BLaER1 treated with 17β-estradiol and CSF1 and Interleukin-3, amounts not matched to agents 10 nM and 100 nM (cell line): ENCODE measurements around the gene ITFG1.
"Not testable (repeated sequence)": the region's sequence is repeated elsewhere in the genome, so short reads cannot be mapped to it uniquely, and the experiment has no call there.

Source experiments
- H3K27ac ChIP-seq, 11 experiments: shearing (Covaris generic); formaldehyde crosslinking; 2 replicates each; pipeline ENCODE4 v1.8.1; 2022
- H3K27me3 ChIP-seq, 11 experiments: shearing (Covaris generic); formaldehyde crosslinking; 2 replicates each; pipeline ENCODE4 v1.8.1; 2022
- H3K36me3 ChIP-seq, 11 experiments: shearing (Covaris generic); formaldehyde crosslinking; 2 replicates each; pipeline ENCODE4 v1.8.1; 2022
- H3K4me1 ChIP-seq, 10 experiments: shearing (Covaris generic); formaldehyde crosslinking; 2 replicates each; pipeline ENCODE4 v1.8.1; 2022
- H3K4me2 ChIP-seq, 11 experiments: shearing (Covaris generic); formaldehyde crosslinking; 2 replicates each; pipeline ENCODE4 v1.8.1; 2022
- H3K4me3 ChIP-seq, 10 experiments: shearing (Covaris generic); formaldehyde crosslinking; 2 replicates each; pipeline ENCODE4 v1.8.1; 2022
- H3K9ac ChIP-seq, 11 experiments: shearing (Covaris generic); formaldehyde crosslinking; 2 replicates each; pipeline ENCODE4 v1.8.1; 2022
- H3K9me3 ChIP-seq, 11 experiments: shearing (Covaris generic); formaldehyde crosslinking; replicated peaks in 1 of 11; 2 replicates each; pipeline ENCODE4 v1.8.1; 2022
- H4K20me1 ChIP-seq, 11 experiments: shearing (Covaris generic); formaldehyde crosslinking; 2 replicates each; pipeline ENCODE4 v1.8.1; 2022
- Cebpa-rat ChIP-seq, 11 experiments: shearing (Covaris generic); IDR thresholded peaks; 2 replicates each; pipeline ENCODE4 v1.8.1; 2022

Gene ITFG1

GRCh38 chr16:47470211-47470610, 9.3 kb upstream of the ITFG1 start:
- no peak for TF ChIP-seq Cebpa-rat (IDR thresholded peaks at IDR 0.05)
- no peaks in the 10 kb centered on the region for H3K27me3 ChIP-seq
- H4K20me1 ChIP-seq = peaks cover 0 to 49% (median 0%) of the 10 kb centered on the region in 11 experiments; a peak in 3 of 22 replicates
- H3K4me3 ChIP-seq = no peak overlapping the region
- no peak overlapping the region for H3K4me2 ChIP-seq
- H3K4me1 ChIP-seq = peaks cover 6 to 27% (median 21%) of the 10 kb centered on the region in 10 experiments; a peak in 19 of 20 replicates
- no peak overlapping the region for H3K9ac ChIP-seq
- peaks cover 8 to 63% (median 31%) of the 10 kb centered on the region in 11 experiments; a peak in 18 of 22 replicates for H3K36me3 ChIP-seq
- no peak overlapping the region for H3K27ac ChIP-seq
- peaks cover 0 to 20% (median 8%) of the 10 kb centered on the region in 11 experiments; a peak in 7 of 22 replicates for H3K9me3 ChIP-seq

GRCh38 chr16:47469227-47469626, 8.4 kb upstream of the ITFG1 start:
- peaks cover 16 to 36% (median 31%) of the 10 kb centered on the region in 10 experiments for H3K4me1 ChIP-seq
- 0 out of 22 replicates have a peak overlapping the region, but pooled peaks of 1 of the 11 experiments have one; percentile 2 for H3K27ac ChIP-seq
- no peak overlapping the region for H3K9ac ChIP-seq
- H3K27me3 ChIP-seq = no peaks in the 10 kb centered on the region
- H3K36me3 ChIP-seq = peaks cover 8 to 59% (median 31%) of the 10 kb centered on the region in 11 experiments; a peak in 18 of 22 replicates
- H4K20me1 ChIP-seq = peaks cover 0 to 43% (median 0%) of the 10 kb centered on the region in 11 experiments; a peak in 3 of 22 replicates
- peaks cover 0 to 20% (median 8%) of the 10 kb centered on the region in 11 experiments; a peak in 7 of 22 replicates for H3K9me3 ChIP-seq
- H3K4me3 ChIP-seq = no peak overlapping the region
- TF ChIP-seq Cebpa-rat (IDR thresholded peaks at IDR 0.05) = no peak
- peak overlapping the region in 1 of 11 experiments; percentile 9; a peak in 2 of 22 replicates for H3K4me2 ChIP-seq

DNA sequence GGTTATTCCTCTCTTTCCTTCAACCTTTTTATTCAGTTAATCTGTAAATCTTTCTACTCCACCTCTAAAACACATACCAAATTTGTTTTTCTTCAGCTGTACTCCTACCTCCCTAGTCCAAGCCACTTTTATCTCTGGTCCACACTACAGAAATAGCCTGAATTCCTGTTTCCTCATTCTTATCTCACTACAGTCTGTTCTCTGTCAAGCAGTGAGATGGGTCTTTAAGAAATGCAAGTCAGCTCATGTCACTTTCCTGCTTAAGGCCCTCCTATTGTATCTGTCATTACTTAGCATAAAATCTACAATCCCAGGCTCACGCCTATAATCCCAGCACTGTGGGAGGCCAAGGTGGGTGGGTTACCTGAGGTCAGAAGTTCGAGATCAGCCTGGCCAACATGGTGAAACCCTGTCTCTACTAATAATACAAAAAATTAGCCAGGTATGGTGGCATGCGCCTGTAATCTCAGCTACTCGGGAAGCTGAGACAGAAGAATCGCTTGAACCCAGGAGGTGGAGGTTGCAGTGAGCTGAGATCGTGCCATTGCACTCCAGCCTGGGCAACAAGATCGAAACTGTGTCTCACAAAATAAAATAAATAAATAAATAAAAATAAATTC, 7.3 kb upstream of the ITFG1 start:
- H3K4me3 ChIP-seq, H3K9ac ChIP-seq, H3K27me3 ChIP-seq: not testable (repeated sequence)
- Histone ChIP-seq H3K27ac (peak overlapping the region in 1 of 11 experiments; percentile 9; a peak in 1 of 22 replicates), H3K4me1 (peaks cover 26 to 47% (median 41%) of the 10 kb centered on the region in 10 experiments), H3K4me2 (peak overlapping the region in 7 of 11 experiments; percentile 1 to 42 (median 10); a peak in 6 of 22 replicates), H3K9me3 (peaks cover 0 to 20% (median 8%) of the 10 kb centered on the region in 11 experiments; a peak in 7 of 22 replicates), H3K36me3 (peaks cover 8 to 59% (median 31%) of the 10 kb centered on the region in 11 experiments; a peak in 18 of 22 replicates), H4K20me1 (peaks cover 0 to 37% (median 0%) of the 10 kb centered on the region in 11 experiments; a peak in 3 of 22 replicates)

DNA sequence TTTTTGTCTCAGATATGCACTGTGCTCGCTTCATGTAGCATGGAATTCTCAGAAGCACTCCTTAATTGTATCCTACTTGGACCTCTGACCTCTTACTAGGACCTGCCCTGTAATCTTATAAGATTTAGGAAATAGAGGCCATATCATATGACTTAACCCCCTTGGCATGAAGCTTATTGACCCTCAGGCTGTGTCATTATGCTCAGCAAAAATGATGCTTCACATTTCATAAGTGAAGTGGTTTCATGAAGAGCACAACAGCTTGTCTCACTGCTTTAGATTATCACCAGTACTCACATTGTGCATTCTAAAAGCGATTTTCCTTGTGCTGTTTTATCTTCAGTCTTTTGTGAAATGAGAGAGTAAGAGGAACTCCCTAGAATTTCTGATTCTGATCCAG, 6.6 kb upstream of the ITFG1 start:
- Histone ChIP-seq H3K27ac (no peak overlapping the region), H3K4me3 (no peak overlapping the region), H3K9ac (no peak overlapping the region), H3K36me3 (peaks cover 8 to 53% (median 24%) of the 10 kb centered on the region in 11 experiments; a peak in 18 of 22 replicates), H3K9me3 (peaks cover 0 to 18% (median 8%) of the 10 kb centered on the region in 11 experiments; a peak in 7 of 22 replicates), H3K4me2 (peak overlapping the region in 4 of 11 experiments; percentile 10 to 42 (median 31); a peak in 4 of 22 replicates), H3K27me3 (no peaks in the 10 kb centered on the region), H4K20me1 (peaks cover 0 to 35% (median 0%) of the 10 kb centered on the region in 11 experiments; a peak in 3 of 22 replicates), H3K4me1 (peaks cover 29 to 54% (median 48%) of the 10 kb centered on the region in 10 experiments)
- TF ChIP-seq Cebpa-rat (IDR thresholded peaks at IDR 0.05) = no peak

- Histone ChIP-seq H4K20me1 (peaks cover 0 to 34% (median 0%) of the 10 kb centered on the region in 11 experiments; a peak in 3 of 22 replicates), H3K4me1 (peaks cover 35 to 59% (median 53%) of the 10 kb centered on the region in 10 experiments), H3K27ac (peak overlapping the region in 7 of 11 experiments; percentile 89 to 96 (median 95); a peak in 9 of 22 replicates)
These were observed 5.2 kb upstream of the ITFG1 start for GRCh38 chr16:47465919-47466630.

DNA sequence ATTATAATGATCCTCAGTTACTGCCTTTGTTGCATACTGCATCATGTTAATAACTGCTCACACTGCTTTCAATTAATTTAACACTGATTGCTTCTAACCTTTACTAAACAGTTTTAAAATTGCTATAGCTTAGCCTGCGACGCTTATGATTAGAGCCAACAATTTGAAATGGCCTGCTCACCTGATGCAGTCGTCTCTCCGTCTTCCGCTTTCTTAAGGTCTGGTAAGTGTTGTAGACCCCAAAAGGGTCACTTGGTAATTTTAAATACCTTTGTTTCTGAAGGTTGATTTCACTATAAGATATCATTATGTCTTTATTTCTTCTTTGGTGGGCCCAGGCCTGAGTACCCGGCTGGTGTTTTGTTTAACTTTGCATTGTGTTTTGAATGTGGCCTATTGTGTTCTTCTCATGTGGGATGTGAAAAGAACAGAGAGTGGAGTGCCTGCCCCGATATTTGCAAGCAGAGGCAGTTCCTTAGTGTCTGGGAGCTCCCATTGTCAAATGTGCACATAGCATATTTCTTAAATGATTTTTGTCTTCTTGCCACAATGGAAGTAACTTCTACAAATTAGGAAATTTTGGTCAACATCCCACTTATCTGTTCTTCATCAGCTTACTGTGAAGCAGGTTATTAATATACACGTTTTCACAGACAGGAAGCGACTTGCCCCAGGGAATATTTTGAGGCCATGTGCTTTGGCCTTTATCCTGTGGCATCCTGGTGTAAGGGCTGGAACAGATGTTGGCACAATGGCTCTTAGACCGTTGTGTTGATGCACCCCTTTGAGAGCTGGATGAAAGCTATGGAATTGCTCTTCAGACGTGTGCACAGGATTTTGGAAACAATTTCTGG, 3.1 kb upstream of the ITFG1 start:
- no peak for TF ChIP-seq Cebpa-rat (IDR thresholded peaks at IDR 0.05)
- H3K9ac ChIP-seq = peak overlapping the region in 10 of 11 experiments; percentile 44 to 98 (median 70); a peak in 18 of 22 replicates
- peaks cover 0 to 23% (median 4%) of the 10 kb centered on the region in 11 experiments; a peak in 7 of 22 replicates for H3K36me3 ChIP-seq
- peak overlapping the region in 8 of 10 experiments; percentile 13 to 98 (median 31); a peak in 11 of 20 replicates for H3K4me3 ChIP-seq
- peaks cover 0 to 34% (median 0%) of the 10 kb centered on the region in 11 experiments; a peak in 3 of 22 replicates for H4K20me1 ChIP-seq
- peak overlapping the region; percentile 82 to 95 (median 86) for H3K4me2 ChIP-seq
- no peaks in the 10 kb centered on the region for H3K27me3 ChIP-seq
- no peaks in the 10 kb centered on the region for H3K9me3 ChIP-seq
- H3K4me1 ChIP-seq = peaks cover 49 to 73% (median 64%) of the 10 kb centered on the region in 10 experiments
- H3K27ac ChIP-seq = peak overlapping the region in 10 of 11 experiments; percentile 54 to 96 (median 94); a peak in 20 of 22 replicates

More at GRCh38 chr16:47465919-47466630, 5.2 kb upstream of the ITFG1 start:
- no peak overlapping the region for H3K4me3 ChIP-seq
- TF ChIP-seq Cebpa-rat (IDR thresholded peaks at IDR 0.05) = no peak
- H3K27me3 ChIP-seq = no peaks in the 10 kb centered on the region
- H3K9me3 ChIP-seq = peaks cover 0 to 7% (median 2%) of the 10 kb centered on the region in 11 experiments; a peak in 4 of 22 replicates
- peak overlapping the region in 8 of 11 experiments; percentile 11 to 95 (median 82); a peak in 14 of 22 replicates for H3K4me2 ChIP-seq
- H3K36me3 ChIP-seq = peaks cover 0 to 39% (median 16%) of the 10 kb centered on the region in 11 experiments; a peak in 16 of 22 replicates
- H3K9ac ChIP-seq = no peak overlapping the region; a peak in 1 of 22 replicates

DNA sequence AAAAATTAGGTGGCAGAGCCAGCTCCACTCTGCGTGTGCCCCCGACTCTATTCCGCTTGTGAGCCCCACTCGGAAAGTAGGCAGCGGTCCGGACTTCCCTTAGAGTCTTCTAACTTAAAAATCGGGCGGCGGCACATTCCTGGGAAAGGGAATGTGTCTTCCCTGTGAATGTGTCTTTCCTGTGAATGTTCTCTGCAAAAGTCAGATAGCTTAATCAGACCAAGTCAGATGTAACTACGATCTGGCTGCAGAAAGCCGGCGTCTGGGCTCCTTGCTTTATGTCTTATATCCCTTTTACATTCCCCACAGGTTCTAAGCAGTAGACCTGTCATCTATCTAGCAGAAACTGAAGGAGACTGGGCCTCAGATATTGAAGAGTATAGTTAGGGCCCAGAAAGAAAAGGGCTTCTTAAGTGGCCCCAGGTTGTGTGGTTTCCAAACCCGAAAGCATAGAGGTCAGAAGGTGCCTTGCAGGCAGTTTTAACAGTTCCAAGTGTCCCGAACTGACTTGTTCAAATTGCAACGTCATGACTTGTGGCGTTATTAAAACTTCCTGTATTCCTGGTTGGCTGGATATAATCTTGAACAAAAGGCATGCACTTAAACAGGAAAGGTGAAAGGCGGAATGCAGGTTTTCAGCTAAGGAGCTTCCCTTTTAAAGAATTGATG, 869 bp upstream of the ITFG1 start:
- Histone ChIP-seq H3K4me1 (peaks cover 49 to 79% (median 70%) of the 10 kb centered on the region in 10 experiments), H3K27ac (peak overlapping the region; percentile 89 to 98 (median 95)), H3K9me3 (no peaks in the 10 kb centered on the region), H3K4me3 (peak overlapping the region; percentile 80 to 98 (median 86)), H3K4me2 (peak overlapping the region; percentile 82 to 95 (median 87)), H3K27me3 (no peaks in the 10 kb centered on the region), H3K9ac (peak overlapping the region; percentile 89 to 98 (median 96)), H3K36me3 (peaks cover 8 to 30% (median 17%) of the 10 kb centered on the region in 11 experiments), H4K20me1 (peaks cover 0 to 21% (median 0%) of the 10 kb centered on the region in 11 experiments; a peak in 3 of 22 replicates)
- TF ChIP-seq Cebpa-rat (IDR thresholded peaks at IDR 0.05) = no peak
